GM19438 (cell line): ENCODE results near the gene CCDC89.
"Not testable (repeated sequence)": the region's sequence is repeated elsewhere in the genome, so short reads cannot be mapped to it uniquely, and the experiment has no call there.

ENCODE experiments used
- ATAC-seq: cut with Tn5 transposase; IDR thresholded peaks from one replicate; pipeline ENCODE4 v1.9.1; 2021; ENCODE audit warnings: low read depth; ENCODE audit not compliant: unreplicated experiment

Gene CCDC89

GRCh38 chr11:85695546-85695945, 9.6 kb upstream of the CCDC89 start:
- no peak for ATAC-seq

- ATAC-seq: no peak
Measured at GRCh38 chr11:85694385-85694980, 8.5 kb upstream of the CCDC89 start.

GRCh38 chr11:85685125-85685819, 723 bp downstream of the CCDC89 start:
- no peak for ATAC-seq

GRCh38 chr11:85682330-85683305, 3.4 kb downstream of the CCDC89 start:
- ATAC-seq: peak; percentile 95

GRCh38 chr11:85680897-85681296, 5.1 kb downstream of the CCDC89 start:
- ATAC-seq: no peak

- ATAC-seq: no peak
Measured at GRCh38 chr11:85679576-85679975, 6.4 kb downstream of the CCDC89 start.

GRCh38 chr11:85673393-85673792, 12.6 kb downstream of the CCDC89 start:
- ATAC-seq: no peak

GRCh38 chr11:85672105-85672902, 13.7 kb downstream of the CCDC89 start:
- no peak for ATAC-seq

- not testable (repeated sequence) for ATAC-seq
Measured at GRCh38 chr11:85670949-85671663, 14.9 kb downstream of the CCDC89 start.

- no peak for ATAC-seq
Measured at GRCh38 chr11:85668157-85668556, 17.8 kb downstream of the CCDC89 start.

- ATAC-seq: no peak
Measured at GRCh38 chr11:85666687-85667086, 19.3 kb downstream of the CCDC89 start.

- ATAC-seq: no peak
Measured at GRCh38 chr11:85665733-85666132, 20.3 kb downstream of the CCDC89 start.

GRCh38 chr11:85664615-85665481, 21.1 kb downstream of the CCDC89 start, which contains the start of gene CREBZF:
Gene CREBZF, minus strand, starts transcription at chr11:85665129. Its CDS starts 254 bp downstream, at chr11:85664875.
- peak; percentile 84 for ATAC-seq

GRCh38 chr11:85663753-85664614, 22.0 kb downstream of the CCDC89 start:
- peak; percentile 65 for ATAC-seq

GRCh38 chr11:85663080-85663752, 22.8 kb downstream of the CCDC89 start:
- ATAC-seq: no peak

GRCh38 chr11:85661972-85662664, 23.9 kb downstream of the CCDC89 start:
- ATAC-seq: no peak

- no peak for ATAC-seq
Measured at GRCh38 chr11:85658180-85658579, 27.8 kb downstream of the CCDC89 start.
